Smooth muscle cell (in vitro differentiated cells): Measurements from ENCODE around the gene CLEC16A. TPM values are rescaled to one million over a fixed set of nuclear protein-coding genes. Genes with fewer than 3 reads are reported as not detected.

Experiments
- DNase-seq: peaks from one replicate; lab custom pipeline; 2025; ENCODE audit not compliant: unreplicated experiment; lab: John Stamatoyannopoulos, UW
- H2AFZ ChIP-seq: fragments of 200-600 bp; sonication (generic); 2 replicates; pipeline ENCODE4 v1.6.0; 2016; ENCODE audit warnings: antibody characterized with exemption, low read depth, mild to moderate bottlenecking
- H3F3A ChIP-seq: fragments of 200-600 bp; sonication (generic); 2 replicates; pipeline ENCODE4 v1.6.0; 2017; ENCODE audit warnings: antibody characterized with exemption, low read depth
- H3K27ac ChIP-seq: fragments of 200-600 bp; sonication (generic); 2 replicates; pipeline ENCODE4 v1.5.1; 2016; ENCODE audit warnings: low read depth, mild to moderate bottlenecking
- H3K27me3 ChIP-seq: fragments of 200-600 bp; sonication (generic); 2 replicates; pipeline ENCODE4 v1.6.1; 2016; ENCODE audit warnings: low read depth, mild to moderate bottlenecking
- H3K36me3 ChIP-seq: fragments of 200-600 bp; sonication (generic); 2 replicates; pipeline ENCODE4 v1.5.1; 2016; ENCODE audit warnings: low read depth
- H3K4me1 ChIP-seq: fragments of 200-600 bp; sonication (generic); 2 replicates; pipeline ENCODE4 v1.5.1; 2016; ENCODE audit warnings: low read depth
- H3K4me2 ChIP-seq: fragments of 200-600 bp; sonication (generic); 2 replicates; pipeline ENCODE4 v1.6.0; 2016; ENCODE audit warnings: mild to moderate bottlenecking
- H3K4me3 ChIP-seq: fragments of 200-600 bp; sonication (generic); 2 replicates; pipeline ENCODE4 v1.5.1; 2016; ENCODE audit warnings: mild to moderate bottlenecking
- H3K79me2 ChIP-seq: fragments of 200-600 bp; sonication (generic); 2 replicates; pipeline ENCODE4 v1.6.0; 2016; ENCODE audit warnings: low read depth, mild to moderate bottlenecking
- H3K9ac ChIP-seq: fragments of 200-600 bp; sonication (generic); 2 replicates; pipeline ENCODE4 v1.6.0; 2016; ENCODE audit warnings: low read depth
- H3K9me3 ChIP-seq: fragments of 200-600 bp; sonication (generic); replicated peaks from 2 replicates; pipeline ENCODE4 v1.5.1; 2016; ENCODE audit warnings: low read depth
- H4K20me1 ChIP-seq: fragments of 200-600 bp; sonication (generic); 2 replicates; pipeline ENCODE4 v1.6.0; 2016; ENCODE audit warnings: low read depth
- CTCF ChIP-seq: fragments of 200-600 bp; sonication (generic); IDR thresholded peaks from 2 replicates; pipeline ENCODE4 v1.5.1; 2017; ENCODE audit warnings: borderline replicate concordance, mild to moderate bottlenecking, antibody characterized with exemption; ENCODE audit not compliant: insufficient read depth, poor library complexity, severe bottlenecking
- WGBS: methylation state at CpG from one replicate; pipeline ENCODE4 v1.1.7; 2016; ENCODE audit warnings: low lambda C conversion rate; 5-methylcytosine and 5-hydroxymethylcytosine counted together
- polyA plus RNA-seq: library from polyadenylated mRNA; unstranded; fragments of >200 nt; fragmentation: Nextera tagmentation; extraction: Ambion mirVana; gene quantifications from 2 replicates; pipeline ENCODE4 v1.2.1, GENCODE V29; 2016
- total RNA-seq: library from RNA; depleted of rRNA; stranded (reverse); fragments of >200 nt; gene quantifications from 2 replicates; pipeline ENCODE4 v1.2.3, GENCODE V29; 2014

Gene CLEC16A
- total and polyA plus RNA-seq, 2 experiments from 2014 or later = 12.6 to 16.2 TPM

- Histone ChIP-seq H3K9ac (no peak overlapping the region), H3F3A (no peaks in the 10 kb centered on the region), H3K79me2 (no peaks in the 10 kb centered on the region), H2AFZ (no peak overlapping the region), H3K36me3 (no peaks in the 10 kb centered on the region), H3K4me1 (no peaks in the 10 kb centered on the region), H3K27me3 (no peaks in the 10 kb centered on the region), H4K20me1 (no peaks in the 10 kb centered on the region), H3K27ac (no peak overlapping the region), H3K4me3 (no peak overlapping the region), H3K9me3 (no peaks in the 10 kb centered on the region), H3K4me2 (no peak overlapping the region)
- DNase-seq = no peak
- WGBS = 93% methylated on average over 2 of the region's 2 CpGs
- TF ChIP-seq CTCF = no peak
Measured at GRCh38 chr16:10896723-10897122, 47.6 kb upstream of the CLEC16A start.

- Histone ChIP-seq H3K4me2 (no peak overlapping the region), H3K27ac (no peak overlapping the region), H4K20me1 (no peaks in the 10 kb centered on the region), H3K9me3 (no peaks in the 10 kb centered on the region), H3K36me3 (no peaks in the 10 kb centered on the region), H3K79me2 (no peaks in the 10 kb centered on the region), H3F3A (no peaks in the 10 kb centered on the region), H3K9ac (no peak overlapping the region), H2AFZ (no peak overlapping the region), H3K4me1 (no peaks in the 10 kb centered on the region), H3K27me3 (no peaks in the 10 kb centered on the region), H3K4me3 (no peak overlapping the region)
- no peak for TF ChIP-seq CTCF
- DNase-seq = no peak
- 73% methylated on average over 5 of the region's 5 CpGs for WGBS
Measured at GRCh38 chr16:10897134-10897533, 47.2 kb upstream of the CLEC16A start.

- no peak overlapping the region for H3K27ac ChIP-seq
- TF ChIP-seq CTCF = no peak
- H3K9ac ChIP-seq = no peak overlapping the region
- no peaks in the 10 kb centered on the region for H4K20me1 ChIP-seq
- DNase-seq = no peak
- H3K4me2 ChIP-seq = no peak overlapping the region
- H2AFZ ChIP-seq = no peak overlapping the region
- no peaks in the 10 kb centered on the region for H3K9me3 ChIP-seq
- no peaks in the 10 kb centered on the region for H3K79me2 ChIP-seq
- H3K36me3 ChIP-seq = no peaks in the 10 kb centered on the region
- no peaks in the 10 kb centered on the region for H3F3A ChIP-seq
- H3K27me3 ChIP-seq = no peaks in the 10 kb centered on the region
- 96% methylated on average over 1 of the region's 1 CpG for WGBS
- no peaks in the 10 kb centered on the region for H3K4me1 ChIP-seq
- H3K4me3 ChIP-seq = no peak overlapping the region
Measured at GRCh38 chr16:10902999-10903398, 41.4 kb upstream of the CLEC16A start.

DNA sequence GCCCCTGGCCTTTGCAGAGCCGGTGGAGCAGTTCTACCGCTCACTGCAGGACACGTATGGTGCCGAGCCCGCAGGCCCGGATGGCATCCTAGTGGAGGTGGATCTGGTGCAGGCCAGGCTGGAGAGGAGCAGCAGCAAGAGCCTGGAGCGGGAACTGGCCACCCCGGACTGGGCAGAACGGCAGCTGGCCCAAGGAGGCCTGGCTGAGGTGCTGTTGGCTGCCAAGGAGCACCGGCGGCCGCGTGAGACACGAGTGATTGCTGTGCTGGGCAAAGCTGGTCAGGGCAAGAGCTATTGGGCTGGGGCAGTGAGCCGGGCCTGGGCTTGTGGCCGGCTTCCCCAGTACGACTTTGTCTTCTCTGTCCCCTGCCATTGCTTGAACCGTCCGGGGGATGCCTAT is 37.9 kb upstream of the CLEC16A start:
- no peak for DNase-seq
- Histone ChIP-seq H3F3A (no peaks in the 10 kb centered on the region), H3K4me2 (no peak overlapping the region), H4K20me1 (no peaks in the 10 kb centered on the region), H3K79me2 (no peaks in the 10 kb centered on the region), H3K9me3 (no peaks in the 10 kb centered on the region), H3K4me1 (no peaks in the 10 kb centered on the region), H2AFZ (no peak overlapping the region), H3K9ac (no peak overlapping the region), H3K36me3 (no peaks in the 10 kb centered on the region), H3K27ac (no peak overlapping the region), H3K4me3 (no peak overlapping the region), H3K27me3 (peaks cover 5% of the 10 kb centered on the region)
- TF ChIP-seq CTCF = no peak
- WGBS = 97% methylated on average over 19 of the region's 19 CpGs
